Heart left ventricle (tissue), 13 donors: ENCODE results near the gene NOS2.

Source experiments
- CTCF ChIP-seq, 12 donors: fragments of 200-600 bp; sonication (generic) in 4 of 12; IDR thresholded peaks; one replicate each; pipeline versions ENCODE4 v1.5.0 to v1.8.0; 2018 to 2022; ENCODE audit warnings: antibody characterized with exemption in 12 of 12, mild to moderate bottlenecking in 5 of 12
- POLR2A ChIP-seq, 2 donors: fragments of 450-650 bp; IDR thresholded peaks; one replicate each; pipeline ENCODE4 v1.6.1; 2017; ENCODE audit warnings: antibody characterized with exemption in 2 of 2, mild to moderate bottlenecking in 2 of 2, moderate library complexity in 2 of 2
- donor health status: ischemic (EF 13 %, LVEDD 7.1; RV severe dilation, severe dysfunction).
- donor health status: DM: no; HTN: yes; CAD: no.
- donor health status: DM: no; HTN: no; CAD: no.
- donor health status: ischemic (EF 25% LVEDD 6.9; RV normal size, moderate dysfunction).
- donor health status: ischemic (EF 25% LVEDD 5.7; RV mildly dilated, moderate dysfunction).
- donor health status: ischemic (EF 35%, LVEDD 5.7; RV mildly dilated, moderate dysfunction).
- donor health status: nonischemic (EF 11% LVEDD 7.7; RV severe dilation, severe dysfunction).
- donor health status: DM: yes; HTN: yes; CAD: no.
- donor health status: PGD.
- donor health status: ischemic (EF 29% LVEDD 5.4; RV normal size, mild dysfunction).
- donor health status: nonischemic (EF 23%, LVEDD 6.1; RV moderate dilation, normal function).

- TF ChIP-seq CTCF (IDR thresholded peaks at IDR 0.05) (no peak), POLR2A (IDR thresholded peaks at IDR 0.05) (no peak)
Observed at GRCh38 chr17:27825459-27825858, 25.1 kb upstream of the NOS2 start.
